Measurements from ENCODE around the gene MOGAT1. TPM values are rescaled to one million over a fixed set of nuclear protein-coding genes. Genes with fewer than 3 reads are reported as not detected.

MOGAT1 gene
- total and polyA plus RNA-seq, 2 of the 4 experiments (the other 2 are of a cell fraction) = not detected

DNA sequence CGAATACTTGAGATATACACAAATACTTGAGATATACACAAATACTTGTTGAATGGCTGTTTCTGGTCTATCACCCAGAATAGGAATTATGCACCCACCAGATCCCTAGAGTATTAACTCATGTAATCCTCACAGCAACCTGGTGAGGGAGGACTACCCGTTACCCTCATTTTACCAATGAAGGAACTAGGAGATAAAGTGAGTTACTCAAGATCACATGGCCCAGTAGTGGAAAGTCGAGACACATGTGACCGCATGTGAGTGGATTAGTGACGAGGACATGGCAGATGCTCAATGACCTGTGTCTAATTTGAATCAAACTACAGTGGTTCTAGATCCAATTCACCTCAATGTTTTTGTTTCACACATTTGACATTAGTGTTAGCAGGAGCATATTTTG lies 2.4 kb downstream of the MOGAT1 start:
- Histone ChIP-seq H3K4me3 (ENCODE audit: insufficient read depth, low read depth, low read length) (no peak overlapping the region), H3K14ac (replicated peaks; ENCODE audit: low read depth, low read length) (no peak overlapping the region), H3K27me3 (ENCODE audit: control insufficient read depth, insufficient read depth, low read length) (peaks cover 42% of the 10 kb centered on the region), H3K9me3 (ENCODE audit: control insufficient read depth, insufficient read depth, low read length) (no peaks in the 10 kb centered on the region), H3K4ac (ENCODE audit: low read depth, low read length) (no peak overlapping the region), H2BK5ac (ENCODE audit: low read depth, low read length, poor library complexity, severe bottlenecking) (no peak overlapping the region), H3K56ac (ENCODE audit: extremely low read depth, insufficient read depth, low read length) (no peak overlapping the region), H2BK15ac (ENCODE audit: low read depth, low read length) (no peak overlapping the region), H3K4me2 (ENCODE audit: low read depth, low read length) (no peak overlapping the region), H4K91ac (ENCODE audit: insufficient read depth, low read depth, low read length) (no peak overlapping the region), H2BK20ac (ENCODE audit: low read depth, low read length) (no peak overlapping the region), H3K27ac (ENCODE audit: insufficient read depth, low read length) (no peak overlapping the region), H3K18ac (ENCODE audit: low read depth, low read length) (no peak overlapping the region), H2AFZ (replicated peaks; ENCODE audit: low read length, poor library complexity) (no peak overlapping the region), H3K36me3 (ENCODE audit: control insufficient read depth, insufficient read depth, low read length) (no peaks in the 10 kb centered on the region), H2AK9ac (replicated peaks; ENCODE audit: low read depth, low read length, poor library complexity) (no peak overlapping the region), H2BK120ac (ENCODE audit: low read depth, low read length) (no peak overlapping the region), H3K9ac (ENCODE audit: low read depth, low read length) (no peak overlapping the region), H3K4me1 (ENCODE audit: control insufficient read depth, insufficient read depth, low read length) (no peaks in the 10 kb centered on the region), H3K9me1 (ENCODE audit: insufficient read depth, low read length) (no peaks in the 10 kb centered on the region), H3K79me1 (ENCODE audit: low read depth in 1 of 2, low read length in 2 of 2) (no peaks in the 10 kb centered on the region), H4K8ac (ENCODE audit: low read depth in 2 of 2, low read length in 2 of 2) (no peak overlapping the region), H3K23ac (ENCODE audit: low read depth, low read length) (no peak overlapping the region), H2AK5ac (ENCODE audit: low read depth, low read length) (no peak overlapping the region), H4K20me1 (ENCODE audit: insufficient read depth, low read length) (no peaks in the 10 kb centered on the region), H4K5ac (ENCODE audit: low read depth, low read length) (no peak overlapping the region)
- DNase-seq (no peak), ATAC-seq (ENCODE audit: low read depth) (no peak)
- BruUV-seq (replicated peaks) = no TSS peak
- CTCF ChIA-PET = no interaction called here
- in situ Hi-C loops (cut with MboI; ENCODE audit: low sequenced_read_pairs) (no loop called here), dilution Hi-C loops (cut with HindIII; ENCODE audit: low sequenced_read_pairs, unreplicated experiment) (no loop called here), intact Hi-C loops (cut with micrococcal nuclease) (no loop called here)
- WGBS, 2 experiments (ENCODE audit: extremely low coverage in 2 of 2, insufficient read length in 1 of 2) = 80% methylated on average over 2 of the region's 5 CpGs; no CpG with 5 or more reads in 1 of the 2 experiments
- TF ChIP-seq, protein P1, sequence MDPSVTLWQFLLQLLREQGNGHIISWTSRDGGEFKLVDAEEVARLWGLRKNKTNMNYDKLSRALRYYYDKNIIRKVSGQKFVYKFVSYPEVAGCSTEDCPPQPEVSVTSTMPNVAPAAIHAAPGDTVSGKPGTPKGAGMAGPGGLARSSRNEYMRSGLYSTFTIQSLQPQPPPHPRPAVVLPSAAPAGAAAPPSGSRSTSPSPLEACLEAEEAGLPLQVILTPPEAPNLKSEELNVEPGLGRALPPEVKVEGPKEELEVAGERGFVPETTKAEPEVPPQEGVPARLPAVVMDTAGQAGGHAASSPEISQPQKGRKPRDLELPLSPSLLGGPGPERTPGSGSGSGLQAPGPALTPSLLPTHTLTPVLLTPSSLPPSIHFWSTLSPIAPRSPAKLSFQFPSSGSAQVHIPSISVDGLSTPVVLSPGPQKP (IDR thresholded peaks at IDR 0.05; ENCODE audit: borderline replicate concordance, low read depth, low read length) = no peak
- TF ChIP-seq, protein P2, sequence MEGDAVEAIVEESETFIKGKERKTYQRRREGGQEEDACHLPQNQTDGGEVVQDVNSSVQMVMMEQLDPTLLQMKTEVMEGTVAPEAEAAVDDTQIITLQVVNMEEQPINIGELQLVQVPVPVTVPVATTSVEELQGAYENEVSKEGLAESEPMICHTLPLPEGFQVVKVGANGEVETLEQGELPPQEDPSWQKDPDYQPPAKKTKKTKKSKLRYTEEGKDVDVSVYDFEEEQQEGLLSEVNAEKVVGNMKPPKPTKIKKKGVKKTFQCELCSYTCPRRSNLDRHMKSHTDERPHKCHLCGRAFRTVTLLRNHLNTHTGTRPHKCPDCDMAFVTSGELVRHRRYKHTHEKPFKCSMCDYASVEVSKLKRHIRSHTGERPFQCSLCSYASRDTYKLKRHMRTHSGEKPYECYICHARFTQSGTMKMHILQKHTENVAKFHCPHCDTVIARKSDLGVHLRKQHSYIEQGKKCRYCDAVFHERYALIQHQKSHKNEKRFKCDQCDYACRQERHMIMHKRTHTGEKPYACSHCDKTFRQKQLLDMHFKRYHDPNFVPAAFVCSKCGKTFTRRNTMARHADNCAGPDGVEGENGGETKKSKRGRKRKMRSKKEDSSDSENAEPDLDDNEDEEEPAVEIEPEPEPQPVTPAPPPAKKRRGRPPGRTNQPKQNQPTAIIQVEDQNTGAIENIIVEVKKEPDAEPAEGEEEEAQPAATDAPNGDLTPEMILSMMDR (conservative IDR thresholded peaks at IDR 0.05; ENCODE audit: low read depth, low read length) = no peak
- TF ChIP-seq MAZ (IDR thresholded peaks at IDR 0.05; ENCODE audit: borderline replicate concordance, low read depth, low read length) (no peak), RFX5 (IDR thresholded peaks at IDR 0.05; ENCODE audit: low read depth, low read length) (no peak), MXI1 (IDR thresholded peaks at IDR 0.05; ENCODE audit: borderline replicate concordance, low read depth, low read length) (no peak)
- POLR2A ChIA-PET (ENCODE audit: unreplicated experiment) = no interaction called here
